ENCODE measurements around the gene TM4SF18. TPM values are rescaled to one million over a fixed set of nuclear protein-coding genes. Genes with fewer than 3 reads are reported as not detected.

TM4SF18 gene
- total and polyA plus RNA-seq, 2 experiments from 2014 or later: 1.6 to 2.0 TPM

DNA sequence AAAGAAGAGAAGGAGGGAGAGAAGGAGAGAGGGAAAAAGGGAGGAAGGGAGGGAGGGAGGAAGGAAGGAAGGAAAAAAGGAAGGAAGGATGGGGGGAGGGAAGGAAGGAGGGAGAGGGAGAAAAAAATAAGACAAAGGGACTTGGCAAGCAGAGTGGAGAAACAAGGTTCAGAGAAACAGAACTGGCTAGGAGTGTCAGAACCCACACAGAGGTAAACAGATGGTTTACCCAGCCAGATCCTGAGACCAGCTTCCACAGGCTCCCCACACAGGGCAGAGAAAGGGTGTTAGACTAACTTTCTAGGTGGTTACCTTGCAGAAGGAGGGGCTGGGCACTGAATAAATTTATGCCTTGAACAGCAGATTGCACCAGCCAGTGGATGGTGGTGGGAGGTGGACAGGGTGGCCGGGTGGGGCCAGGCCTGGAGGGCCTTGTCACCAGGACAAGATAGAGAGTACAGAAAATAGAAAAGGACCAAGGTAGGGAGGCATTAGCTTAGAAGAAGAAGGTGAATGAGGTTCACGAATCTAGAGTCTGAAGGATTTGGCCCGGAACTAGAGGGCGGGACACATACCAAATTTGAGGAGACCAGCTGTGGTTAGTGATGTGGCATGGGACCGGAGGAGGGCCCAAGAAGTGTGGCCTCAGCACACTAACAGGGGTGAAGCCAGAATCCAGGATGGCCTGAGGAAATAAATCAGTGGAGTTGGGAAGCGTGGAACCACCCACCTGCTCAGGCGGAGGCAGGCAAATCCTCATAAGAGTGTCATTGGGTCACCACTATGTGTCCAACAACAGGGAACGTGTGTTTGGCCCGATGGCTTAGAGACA lies 45.3 kb upstream of the TM4SF18 start (continued):
- TF ChIP-seq, protein P1, sequence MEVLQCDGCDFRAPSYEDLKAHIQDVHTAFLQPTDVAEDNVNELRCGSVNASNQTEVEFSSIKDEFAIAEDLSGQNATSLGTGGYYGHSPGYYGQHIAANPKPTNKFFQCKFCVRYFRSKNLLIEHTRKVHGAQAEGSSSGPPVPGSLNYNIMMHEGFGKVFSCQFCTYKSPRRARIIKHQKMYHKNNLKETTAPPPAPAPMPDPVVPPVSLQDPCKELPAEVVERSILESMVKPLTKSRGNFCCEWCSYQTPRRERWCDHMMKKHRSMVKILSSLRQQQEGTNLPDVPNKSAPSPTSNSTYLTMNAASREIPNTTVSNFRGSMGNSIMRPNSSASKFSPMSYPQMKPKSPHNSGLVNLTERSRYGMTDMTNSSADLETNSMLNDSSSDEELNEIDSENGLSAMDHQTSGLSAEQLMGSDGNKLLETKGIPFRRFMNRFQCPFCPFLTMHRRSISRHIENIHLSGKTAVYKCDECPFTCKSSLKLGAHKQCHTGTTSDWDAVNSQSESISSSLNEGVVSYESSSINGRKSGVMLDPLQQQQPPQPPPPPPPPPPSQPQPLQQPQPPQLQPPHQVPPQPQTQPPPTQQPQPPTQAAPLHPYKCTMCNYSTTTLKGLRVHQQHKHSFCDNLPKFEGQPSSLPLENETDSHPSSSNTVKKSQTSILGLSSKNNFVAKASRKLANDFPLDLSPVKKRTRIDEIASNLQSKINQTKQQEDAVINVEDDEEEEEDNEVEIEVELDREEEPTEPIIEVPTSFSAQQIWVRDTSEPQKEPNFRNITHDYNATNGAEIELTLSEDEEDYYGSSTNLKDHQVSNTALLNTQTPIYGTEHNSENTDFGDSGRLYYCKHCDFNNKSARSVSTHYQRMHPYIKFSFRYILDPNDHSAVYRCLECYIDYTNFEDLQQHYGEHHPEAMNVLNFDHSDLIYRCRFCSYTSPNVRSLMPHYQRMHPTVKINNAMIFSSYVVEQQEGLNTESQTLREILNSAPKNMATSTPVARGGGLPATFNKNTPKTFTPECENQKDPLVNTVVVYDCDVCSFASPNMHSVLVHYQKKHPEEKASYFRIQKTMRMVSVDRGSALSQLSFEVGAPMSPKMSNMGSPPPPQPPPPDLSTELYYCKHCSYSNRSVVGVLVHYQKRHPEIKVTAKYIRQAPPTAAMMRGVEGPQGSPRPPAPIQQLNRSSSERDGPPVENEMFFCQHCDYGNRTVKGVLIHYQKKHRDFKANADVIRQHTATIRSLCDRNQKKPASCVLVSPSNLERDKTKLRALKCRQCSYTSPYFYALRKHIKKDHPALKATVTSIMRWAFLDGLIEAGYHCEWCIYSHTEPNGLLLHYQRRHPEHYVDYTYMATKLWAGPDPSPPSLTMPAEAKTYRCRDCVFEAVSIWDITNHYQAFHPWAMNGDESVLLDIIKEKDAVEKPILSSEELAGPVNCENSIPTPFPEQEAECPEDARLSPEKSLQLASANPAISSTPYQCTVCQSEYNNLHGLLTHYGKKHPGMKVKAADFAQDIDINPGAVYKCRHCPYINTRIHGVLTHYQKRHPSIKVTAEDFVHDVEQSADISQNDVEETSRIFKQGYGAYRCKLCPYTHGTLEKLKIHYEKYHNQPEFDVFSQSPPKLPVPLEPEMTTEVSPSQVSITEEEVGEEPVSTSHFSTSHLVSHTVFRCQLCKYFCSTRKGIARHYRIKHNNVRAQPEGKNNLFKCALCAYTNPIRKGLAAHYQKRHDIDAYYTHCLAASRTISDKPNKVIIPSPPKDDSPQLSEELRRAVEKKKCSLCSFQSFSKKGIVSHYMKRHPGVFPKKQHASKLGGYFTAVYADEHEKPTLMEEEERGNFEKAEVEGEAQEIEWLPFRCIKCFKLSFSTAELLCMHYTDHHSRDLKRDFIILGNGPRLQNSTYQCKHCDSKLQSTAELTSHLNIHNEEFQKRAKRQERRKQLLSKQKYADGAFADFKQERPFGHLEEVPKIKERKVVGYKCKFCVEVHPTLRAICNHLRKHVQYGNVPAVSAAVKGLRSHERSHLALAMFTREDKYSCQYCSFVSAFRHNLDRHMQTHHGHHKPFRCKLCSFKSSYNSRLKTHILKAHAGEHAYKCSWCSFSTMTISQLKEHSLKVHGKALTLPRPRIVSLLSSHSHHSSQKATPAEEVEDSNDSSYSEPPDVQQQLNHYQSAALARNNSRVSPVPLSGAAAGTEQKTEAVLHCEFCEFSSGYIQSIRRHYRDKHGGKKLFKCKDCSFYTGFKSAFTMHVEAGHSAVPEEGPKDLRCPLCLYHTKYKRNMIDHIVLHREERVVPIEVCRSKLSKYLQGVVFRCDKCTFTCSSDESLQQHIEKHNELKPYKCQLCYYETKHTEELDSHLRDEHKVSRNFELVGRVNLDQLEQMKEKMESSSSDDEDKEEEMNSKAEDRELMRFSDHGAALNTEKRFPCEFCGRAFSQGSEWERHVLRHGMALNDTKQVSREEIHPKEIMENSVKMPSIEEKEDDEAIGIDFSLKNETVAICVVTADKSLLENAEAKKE (CRISPR knock-in tag; IDR thresholded peaks at IDR 0.05): no peak
- TF ChIP-seq EZH2phosphoT487 (IDR thresholded peaks at IDR 0.05; ENCODE audit: unreplicated experiment) (no peak), ZNF114 (CRISPR knock-in tag; IDR thresholded peaks at IDR 0.05) (no peak)
- TF ChIP-seq, protein P2, sequence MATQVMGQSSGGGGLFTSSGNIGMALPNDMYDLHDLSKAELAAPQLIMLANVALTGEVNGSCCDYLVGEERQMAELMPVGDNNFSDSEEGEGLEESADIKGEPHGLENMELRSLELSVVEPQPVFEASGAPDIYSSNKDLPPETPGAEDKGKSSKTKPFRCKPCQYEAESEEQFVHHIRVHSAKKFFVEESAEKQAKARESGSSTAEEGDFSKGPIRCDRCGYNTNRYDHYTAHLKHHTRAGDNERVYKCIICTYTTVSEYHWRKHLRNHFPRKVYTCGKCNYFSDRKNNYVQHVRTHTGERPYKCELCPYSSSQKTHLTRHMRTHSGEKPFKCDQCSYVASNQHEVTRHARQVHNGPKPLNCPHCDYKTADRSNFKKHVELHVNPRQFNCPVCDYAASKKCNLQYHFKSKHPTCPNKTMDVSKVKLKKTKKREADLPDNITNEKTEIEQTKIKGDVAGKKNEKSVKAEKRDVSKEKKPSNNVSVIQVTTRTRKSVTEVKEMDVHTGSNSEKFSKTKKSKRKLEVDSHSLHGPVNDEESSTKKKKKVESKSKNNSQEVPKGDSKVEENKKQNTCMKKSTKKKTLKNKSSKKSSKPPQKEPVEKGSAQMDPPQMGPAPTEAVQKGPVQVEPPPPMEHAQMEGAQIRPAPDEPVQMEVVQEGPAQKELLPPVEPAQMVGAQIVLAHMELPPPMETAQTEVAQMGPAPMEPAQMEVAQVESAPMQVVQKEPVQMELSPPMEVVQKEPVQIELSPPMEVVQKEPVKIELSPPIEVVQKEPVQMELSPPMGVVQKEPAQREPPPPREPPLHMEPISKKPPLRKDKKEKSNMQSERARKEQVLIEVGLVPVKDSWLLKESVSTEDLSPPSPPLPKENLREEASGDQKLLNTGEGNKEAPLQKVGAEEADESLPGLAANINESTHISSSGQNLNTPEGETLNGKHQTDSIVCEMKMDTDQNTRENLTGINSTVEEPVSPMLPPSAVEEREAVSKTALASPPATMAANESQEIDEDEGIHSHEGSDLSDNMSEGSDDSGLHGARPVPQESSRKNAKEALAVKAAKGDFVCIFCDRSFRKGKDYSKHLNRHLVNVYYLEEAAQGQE (IDR thresholded peaks at IDR 0.05; ENCODE audit: unreplicated experiment): no peak
